Body of pancreas (tissue), 4 donors: Measurements from ENCODE around the gene PKNOX2.

Source experiments
- POLR2A ChIP-seq, 3 donors: fragments of 450-650 bp; IDR thresholded peaks; one replicate each; pipeline ENCODE4 v1.6.1; 2016; ENCODE audit warnings: antibody characterized with exemption in 3 of 3, mild to moderate bottlenecking in 2 of 3
- TF ChIP-seq, protein P1 (sequence below), 7 experiments: fragments of 450-650 bp in 4 of 7; fragments of 200-600 bp in 3 of 7; sonication (generic) in 3 of 7; IDR thresholded peaks; one replicate each; pipeline ENCODE4 v1.5.1; 2016 to 2019; ENCODE audit warnings: antibody characterized with exemption in 7 of 7

- TF ChIP-seq, protein P1, sequence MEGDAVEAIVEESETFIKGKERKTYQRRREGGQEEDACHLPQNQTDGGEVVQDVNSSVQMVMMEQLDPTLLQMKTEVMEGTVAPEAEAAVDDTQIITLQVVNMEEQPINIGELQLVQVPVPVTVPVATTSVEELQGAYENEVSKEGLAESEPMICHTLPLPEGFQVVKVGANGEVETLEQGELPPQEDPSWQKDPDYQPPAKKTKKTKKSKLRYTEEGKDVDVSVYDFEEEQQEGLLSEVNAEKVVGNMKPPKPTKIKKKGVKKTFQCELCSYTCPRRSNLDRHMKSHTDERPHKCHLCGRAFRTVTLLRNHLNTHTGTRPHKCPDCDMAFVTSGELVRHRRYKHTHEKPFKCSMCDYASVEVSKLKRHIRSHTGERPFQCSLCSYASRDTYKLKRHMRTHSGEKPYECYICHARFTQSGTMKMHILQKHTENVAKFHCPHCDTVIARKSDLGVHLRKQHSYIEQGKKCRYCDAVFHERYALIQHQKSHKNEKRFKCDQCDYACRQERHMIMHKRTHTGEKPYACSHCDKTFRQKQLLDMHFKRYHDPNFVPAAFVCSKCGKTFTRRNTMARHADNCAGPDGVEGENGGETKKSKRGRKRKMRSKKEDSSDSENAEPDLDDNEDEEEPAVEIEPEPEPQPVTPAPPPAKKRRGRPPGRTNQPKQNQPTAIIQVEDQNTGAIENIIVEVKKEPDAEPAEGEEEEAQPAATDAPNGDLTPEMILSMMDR (IDR thresholded peaks at IDR 0.05): no peak
- TF ChIP-seq POLR2A (IDR thresholded peaks at IDR 0.05): no peak
Measured at GRCh38 chr11:125174686-125175085, 10.1 kb downstream of the PKNOX2 start.
